Esophagus (tissue), 2 donors: ENCODE measurements around the gene BBX. TPM values are rescaled to one million over a fixed set of nuclear protein-coding genes. Genes with fewer than 3 reads are reported as not detected.

ENCODE experiments used
- H3K27ac ChIP-seq, 2 donors: one replicate each; pipeline ENCODE4 v1.5.1; 2013; ENCODE audit warnings: low read depth in 2 of 2, mild to moderate bottlenecking in 2 of 2, inconsistent platforms in 1 of 2, low read length in 1 of 2, moderate library complexity in 1 of 2
- H3K27me3 ChIP-seq, 2 donors: one replicate each; pipeline ENCODE4 v1.6.1; 2013; ENCODE audit warnings: low read length in 2 of 2, control low read depth in 1 of 2, mild to moderate bottlenecking in 1 of 2; ENCODE audit not compliant: insufficient read depth in 2 of 2, control insufficient read depth in 1 of 2
- H3K36me3 ChIP-seq, 2 donors: one replicate each; pipeline ENCODE4 v1.6.1; 2013; ENCODE audit warnings: low read length in 1 of 2; ENCODE audit not compliant: control insufficient read depth in 2 of 2, insufficient read depth in 2 of 2
- H3K4me1 ChIP-seq, 2 donors: one replicate each; pipeline ENCODE4 v1.6.1; 2013; ENCODE audit warnings: low read length in 1 of 2; ENCODE audit not compliant: control insufficient read depth in 2 of 2, insufficient read depth in 2 of 2
- H3K4me3 ChIP-seq, 2 donors: one replicate each; pipeline ENCODE4 v1.5.1; 2013; ENCODE audit warnings: low read length in 2 of 2, mild to moderate bottlenecking in 2 of 2, low read depth in 1 of 2, moderate library complexity in 1 of 2
- H3K9me3 ChIP-seq, 2 donors: one replicate each; pipeline ENCODE4 v1.6.1; 2013; ENCODE audit warnings: mild to moderate bottlenecking in 2 of 2, low read depth in 1 of 2, low read length in 1 of 2, moderate library complexity in 1 of 2; ENCODE audit not compliant: control insufficient read depth in 2 of 2, insufficient read depth in 1 of 2
- WGBS, 2 donors: extraction: QIAGEN DNeasy Blood & Tissue Kit; methylation state at CpG; one replicate each; pipeline ENCODE4 v1.1.7; 2013; 5-methylcytosine and 5-hydroxymethylcytosine counted together
- polyA plus RNA-seq, 2 donors: library from polyadenylated mRNA; stranded (reverse); fragments of 200-250 nt; gene quantifications; one replicate each; pipeline ENCODE4 v1.2.3, GENCODE V29; 2013
- donor health status: healthy with polysubstance abuse.
- donor health status: Bipolar disorder and iron deficiency.

The BBX gene
- polyA plus RNA-seq, 2 donors = 3.4 to 4.7 TPM

- Histone ChIP-seq H3K4me1 (no peaks in the 10 kb centered on the region), H3K27ac (no peak overlapping the region), H3K9me3 (no peaks in the 10 kb centered on the region), H3K36me3 (no peaks in the 10 kb centered on the region), H3K27me3 (no peaks in the 10 kb centered on the region), H3K4me3 (no peak overlapping the region)
- 10 to 31% methylated on average over 2 of the region's 2 CpGs for WGBS, 2 donors
Observed at GRCh38 chr3:107657971-107658370, 135.2 kb downstream of the BBX start.

GRCh38 chr3:107660306-107660976 is 137.7 kb downstream of the BBX start:
- no peak overlapping the region for H3K4me3 ChIP-seq
- no peak overlapping the region for H3K27ac ChIP-seq
- H3K27me3 ChIP-seq = no peaks in the 10 kb centered on the region
- H3K9me3 ChIP-seq = no peaks in the 10 kb centered on the region
- no peaks in the 10 kb centered on the region for H3K36me3 ChIP-seq
- H3K4me1 ChIP-seq = no peaks in the 10 kb centered on the region
- 68 to 71% methylated on average over 3 of the region's 3 CpGs for WGBS, 2 donors

- Histone ChIP-seq H3K4me1 (no peaks in the 10 kb centered on the region), H3K27ac (no peak overlapping the region), H3K4me3 (no peak overlapping the region), H3K27me3 (no peaks in the 10 kb centered on the region), H3K36me3 (no peaks in the 10 kb centered on the region), H3K9me3 (no peaks in the 10 kb centered on the region)
- 67 to 70% methylated on average over 3 of the region's 3 CpGs for WGBS, 2 donors
Observed at GRCh38 chr3:107661447-107662123, 138.8 kb downstream of the BBX start.

- H3K27ac ChIP-seq = no peak overlapping the region
- H3K36me3 ChIP-seq = no peaks in the 10 kb centered on the region
- H3K9me3 ChIP-seq = no peaks in the 10 kb centered on the region
- H3K4me1 ChIP-seq = no peaks in the 10 kb centered on the region
- no peaks in the 10 kb centered on the region for H3K27me3 ChIP-seq
- WGBS, 2 donors = 48 to 63% methylated on average over 4 of the region's 4 CpGs
- H3K4me3 ChIP-seq = no peak overlapping the region
Observed at GRCh38 chr3:107662124-107662507, 139.4 kb downstream of the BBX start.

GRCh38 chr3:107662586-107662985 is 139.8 kb downstream of the BBX start:
- no peaks in the 10 kb centered on the region for H3K4me1 ChIP-seq
- H3K9me3 ChIP-seq = no peaks in the 10 kb centered on the region
- H3K4me3 ChIP-seq = no peak overlapping the region
- no peaks in the 10 kb centered on the region for H3K36me3 ChIP-seq
- no peaks in the 10 kb centered on the region for H3K27me3 ChIP-seq
- WGBS, 2 donors = 60 to 71% methylated on average over 7 of the region's 7 CpGs
- H3K27ac ChIP-seq = no peak overlapping the region

- WGBS, 2 donors = 67 to 68% methylated on average over 2 of the region's 2 CpGs
- Histone ChIP-seq H3K27ac (no peak overlapping the region), H3K4me3 (no peak overlapping the region), H3K9me3 (no peaks in the 10 kb centered on the region), H3K36me3 (no peaks in the 10 kb centered on the region), H3K4me1 (no peaks in the 10 kb centered on the region), H3K27me3 (no peaks in the 10 kb centered on the region)
Observed at GRCh38 chr3:107663266-107663665, 140.5 kb downstream of the BBX start.

GRCh38 chr3:107664614-107665013 is 141.9 kb downstream of the BBX start:
- Histone ChIP-seq H3K4me3 (no peak overlapping the region), H3K27me3 (no peaks in the 10 kb centered on the region), H3K36me3 (no peaks in the 10 kb centered on the region), H3K27ac (no peak overlapping the region), H3K4me1 (no peaks in the 10 kb centered on the region), H3K9me3 (no peaks in the 10 kb centered on the region)
- WGBS, 2 donors = 92 to 97% methylated on average over 2 of the region's 2 CpGs

GRCh38 chr3:107665351-107665750 is 142.6 kb downstream of the BBX start:
- Histone ChIP-seq H3K27ac (no peak overlapping the region), H3K4me3 (no peak overlapping the region), H3K27me3 (no peaks in the 10 kb centered on the region), H3K4me1 (no peaks in the 10 kb centered on the region), H3K36me3 (no peaks in the 10 kb centered on the region), H3K9me3 (no peaks in the 10 kb centered on the region)
- 91 to 94% methylated on average over 4 of the region's 4 CpGs for WGBS, 2 donors

- 87% methylated on average over 2 of the region's 2 CpGs for WGBS, 2 donors
- no peak overlapping the region for H3K4me3 ChIP-seq
- no peaks in the 10 kb centered on the region for H3K27me3 ChIP-seq
- H3K27ac ChIP-seq = no peak overlapping the region
- H3K4me1 ChIP-seq = no peaks in the 10 kb centered on the region
- no peaks in the 10 kb centered on the region for H3K36me3 ChIP-seq
- H3K9me3 ChIP-seq = no peaks in the 10 kb centered on the region
Observed at GRCh38 chr3:107666853-107667252, 144.1 kb downstream of the BBX start.

GRCh38 chr3:107668416-107668815 is 145.7 kb downstream of the BBX start:
- Histone ChIP-seq H3K27me3 (no peaks in the 10 kb centered on the region), H3K4me3 (no peak overlapping the region), H3K27ac (no peak overlapping the region), H3K9me3 (no peaks in the 10 kb centered on the region), H3K36me3 (no peaks in the 10 kb centered on the region), H3K4me1 (no peaks in the 10 kb centered on the region)
- WGBS, 2 donors = 80 to 87% methylated on average over 5 of the region's 5 CpGs
